Liver (tissue), 9 donors: ENCODE measurements around the gene CHDH. TPM values are rescaled to one million over a fixed set of nuclear protein-coding genes. Genes with fewer than 3 reads are reported as not detected.

Source experiments
- DNase-seq: peaks from one replicate; pipeline ENCODE4 v3.0.0-alpha.2; 2017; ENCODE audit warnings: low spot score
- H3K27ac ChIP-seq, 2 donors: one replicate each; pipeline ENCODE4 v1.7.0; 2013; ENCODE audit warnings: inconsistent platforms in 2 of 2, low read length in 2 of 2, control low read depth in 1 of 2, low read depth in 1 of 2, mild to moderate bottlenecking in 1 of 2
- H3K27me3 ChIP-seq, 4 donors: one replicate each; pipeline versions ENCODE4 v1.6.1 to v1.7.0; 2013; ENCODE audit warnings: low read length in 3 of 4, inconsistent platforms in 1 of 4, mild to moderate bottlenecking in 1 of 4, moderate library complexity in 1 of 4; ENCODE audit not compliant: control insufficient read depth in 4 of 4, insufficient read depth in 4 of 4
- H3K36me3 ChIP-seq, 4 donors: one replicate each; pipeline versions ENCODE4 v1.6.1 to v1.7.0; 2013; ENCODE audit warnings: low read length in 3 of 4, mild to moderate bottlenecking in 3 of 4, low read depth in 1 of 4, moderate library complexity in 1 of 4; ENCODE audit not compliant: control insufficient read depth in 4 of 4, insufficient read depth in 3 of 4
- H3K4me1 ChIP-seq, 4 donors: one replicate each; pipeline versions ENCODE4 v1.6.1 to v1.7.0; 2013; ENCODE audit warnings: low read length in 3 of 4, mild to moderate bottlenecking in 3 of 4, moderate library complexity in 1 of 4; ENCODE audit not compliant: control insufficient read depth in 4 of 4, insufficient read depth in 4 of 4
- H3K4me3 ChIP-seq, 3 donors: one replicate each; pipeline versions ENCODE4 v1.6.1 to v1.7.0; 2013; ENCODE audit warnings: low read length in 3 of 3, control low read depth in 1 of 3, low read depth in 1 of 3, mild to moderate bottlenecking in 1 of 3
- H3K9ac ChIP-seq, 2 donors: one replicate each; pipeline ENCODE4 v1.7.0; 2013; ENCODE audit warnings: low read length in 2 of 2, mild to moderate bottlenecking in 2 of 2, moderate library complexity in 2 of 2, control low read depth in 1 of 2, low read depth in 1 of 2
- H3K9me3 ChIP-seq, 4 donors: one replicate each; pipeline versions ENCODE4 v1.6.1 to v1.7.0; 2013; ENCODE audit warnings: low read length in 3 of 4; ENCODE audit not compliant: control insufficient read depth in 4 of 4
- ATF3 ChIP-seq: IDR thresholded peaks from 2 replicates; pipeline ENCODE4 v1.6.1; 2016; ENCODE audit warnings: antibody characterized with exemption
- FOXA1 ChIP-seq: IDR thresholded peaks from 2 replicates; pipeline ENCODE4 v1.6.1; 2016; ENCODE audit warnings: antibody characterized with exemption
- FOXA2 ChIP-seq: IDR thresholded peaks from 2 replicates; pipeline ENCODE4 v1.6.1; 2016; ENCODE audit warnings: antibody characterized with exemption
- GABPA ChIP-seq, 2 donors: IDR thresholded peaks in 1 of 2; conservative IDR thresholded peaks in 1 of 2; 2 replicates each; pipeline ENCODE4 v1.6.1; 2016; ENCODE audit warnings: antibody characterized with exemption in 2 of 2, mild to moderate bottlenecking in 1 of 2, moderate library complexity in 1 of 2
- HNF4G ChIP-seq: IDR thresholded peaks from 2 replicates; pipeline ENCODE4 v1.6.1; 2016; ENCODE audit warnings: antibody characterized with exemption
- MAX ChIP-seq: IDR thresholded peaks from 2 replicates; pipeline ENCODE4 v1.6.1; 2016; ENCODE audit warnings: antibody characterized with exemption
- NR2F2 ChIP-seq: IDR thresholded peaks from 2 replicates; pipeline ENCODE4 v1.6.1; 2016; ENCODE audit warnings: antibody characterized with exemption
- RAD21 ChIP-seq, 2 donors: IDR thresholded peaks; 2 replicates each; pipeline ENCODE4 v1.6.1; 2016; ENCODE audit warnings: antibody characterized with exemption in 2 of 2, mild to moderate bottlenecking in 2 of 2
- REST ChIP-seq: IDR thresholded peaks from 2 replicates; pipeline ENCODE4 v1.6.1; 2016; ENCODE audit warnings: antibody characterized with exemption, mild to moderate bottlenecking
- RXRA ChIP-seq, 2 donors: IDR thresholded peaks; 2 replicates each; pipeline ENCODE4 v1.6.1; 2017 to 2018; ENCODE audit warnings: antibody characterized with exemption in 2 of 2, mild to moderate bottlenecking in 1 of 2
- SP1 ChIP-seq: IDR thresholded peaks from 2 replicates; pipeline ENCODE4 v1.6.1; 2018; ENCODE audit warnings: antibody characterized with exemption, mild to moderate bottlenecking
- WGBS: extraction: QIAGEN DNeasy Blood & Tissue Kit; methylation state at CpG from one replicate; pipeline ENCODE4 v1.1.7; 2013; 5-methylcytosine and 5-hydroxymethylcytosine counted together
- polyA plus RNA-seq, 2 donors: library from polyadenylated mRNA; stranded (reverse) in 1 of 2; unstranded in 1 of 2; fragments of 200-250 nt in 1 of 2; fragments of >200 nt in 1 of 2; fragmentation: Nextera tagmentation in 1 of 2; extraction: Ambion mirVana in 1 of 2; gene quantifications; one replicate each; pipeline versions ENCODE4 v1.2.1 to v1.2.3, GENCODE V29; 2013 to 2015
- total RNA-seq, 2 donors: library from RNA; depleted of rRNA; stranded (reverse); fragments of >200 nt; gene quantifications; one replicate each; pipeline ENCODE4 v1.2.3, GENCODE V29; 2014
- donor health status: healthy.
- donor health status: healthy.
- donor health status: healthy.
- donor health status: healthy.
- donor health status: healthy.

Gene CHDH
- total and polyA plus RNA-seq, 4 donors, result 9.1 to 34.0 (median 21.2) TPM

GRCh38 chr3:53806182-53807116 lies 39.8 kb downstream of the CHDH start:
- no peak for DNase-seq
- peaks cover 0 to 6% (median 2%) of the 10 kb centered on the region in 4 donors for H3K4me1 ChIP-seq
- WGBS, result 64% methylated on average over 10 of the region's 10 CpGs
- TF ChIP-seq RAD21 (IDR thresholded peaks at IDR 0.05) (peak in 1 of 2 donors; percentile 20), GABPA (IDR thresholded peaks at IDR 0.05 in 1 of 2, conservative IDR thresholded peaks at IDR 0.05 in 1 of 2) (no peak)
- peak overlapping the region in 1 of 2 donors; percentile 7 for H3K27ac ChIP-seq
- no peak overlapping the region for H3K9ac ChIP-seq
- H3K27me3 ChIP-seq, result no peaks in the 10 kb centered on the region
- H3K9me3 ChIP-seq, result no peaks in the 10 kb centered on the region
- H3K36me3 ChIP-seq, result no peaks in the 10 kb centered on the region
- H3K4me3 ChIP-seq, result no peak overlapping the region

GRCh38 chr3:53805463-53806159 lies 40.6 kb downstream of the CHDH start:
- DNase-seq, result no peak
- Histone ChIP-seq H3K36me3 (no peaks in the 10 kb centered on the region), H3K27me3 (no peaks in the 10 kb centered on the region), H3K9ac (no peak overlapping the region), H3K27ac (no peak overlapping the region), H3K4me3 (no peak overlapping the region), H3K4me1 (peaks cover 0 to 6% (median 2%) of the 10 kb centered on the region in 4 donors), H3K9me3 (no peaks in the 10 kb centered on the region)
- no peak for TF ChIP-seq SP1
- no peak for TF ChIP-seq REST
- no peak for TF ChIP-seq HNF4G
- no peak for TF ChIP-seq FOXA1
- TF ChIP-seq FOXA2, result no peak
- no peak for TF ChIP-seq NR2F2
- no peak for TF ChIP-seq RXRA (IDR thresholded peaks at IDR 0.05)
- TF ChIP-seq MAX, result no peak
- no peak for TF ChIP-seq ATF3
- TF ChIP-seq RAD21 (IDR thresholded peaks at IDR 0.05), result no peak
- 82% methylated on average over 4 of the region's 4 CpGs for WGBS
